C1 segment of cervical spinal cord (tissue), 14 donors: ENCODE data around the gene AGTRAP.
A peak's percentile ranks its signal among the peaks of the same experiment; 100 is the strongest.

Source experiments
- DNase-seq, 14 donors: peaks; one replicate each; lab custom pipeline; 2025; lab: John Stamatoyannopoulos, UW

AGTRAP gene

GRCh38 chr1:11706292-11706691 lies 29.6 kb upstream of the AGTRAP start:
- DNase-seq, result no peak

- DNase-seq, result peak in 4 of 14 donors; percentile 23 to 52 (median 33)
Measured at GRCh38 chr1:11707621-11708276, 28.2 kb upstream of the AGTRAP start.

DNA sequence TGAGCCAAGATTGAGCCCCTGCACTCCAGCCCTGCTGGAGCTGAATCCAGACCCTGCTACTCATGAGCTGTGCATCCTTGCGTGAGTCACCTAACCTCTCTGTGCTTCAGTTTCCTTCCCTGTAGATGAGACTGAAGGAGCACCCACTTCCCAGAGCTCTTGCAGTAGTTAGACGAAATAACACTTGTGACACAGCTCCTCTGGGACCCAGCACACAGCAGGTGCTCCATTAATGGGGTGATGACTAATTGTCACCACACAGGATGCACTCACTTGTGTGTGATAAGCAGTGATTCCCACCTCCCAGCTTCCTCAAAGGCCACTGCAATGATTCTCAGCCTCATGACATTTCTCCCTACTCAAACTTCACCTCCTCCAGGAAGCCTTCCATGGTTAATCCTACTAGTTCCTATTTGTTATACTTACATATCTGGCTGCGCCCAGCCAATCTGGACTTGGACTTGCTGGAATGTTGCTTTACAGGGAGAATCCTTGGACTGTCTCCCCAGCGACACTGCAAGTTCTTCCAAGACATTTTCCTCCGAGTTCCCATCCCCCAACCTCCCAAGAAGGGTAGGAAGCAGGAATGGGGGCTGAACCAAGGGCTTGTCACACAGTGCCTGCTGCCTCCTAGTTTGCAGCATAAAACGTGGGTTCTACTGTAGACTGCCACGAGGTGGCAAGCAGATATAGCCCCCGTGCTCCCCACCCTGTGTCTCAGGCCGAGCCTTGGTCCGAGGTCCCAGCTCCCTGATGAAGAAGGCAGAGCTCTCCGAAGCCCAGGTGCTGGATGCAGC lies 27.2 kb upstream of the AGTRAP start:
- no peak for DNase-seq

GRCh38 chr1:11711490-11711889 lies 24.4 kb upstream of the AGTRAP start:
- DNase-seq, result no peak

DNA sequence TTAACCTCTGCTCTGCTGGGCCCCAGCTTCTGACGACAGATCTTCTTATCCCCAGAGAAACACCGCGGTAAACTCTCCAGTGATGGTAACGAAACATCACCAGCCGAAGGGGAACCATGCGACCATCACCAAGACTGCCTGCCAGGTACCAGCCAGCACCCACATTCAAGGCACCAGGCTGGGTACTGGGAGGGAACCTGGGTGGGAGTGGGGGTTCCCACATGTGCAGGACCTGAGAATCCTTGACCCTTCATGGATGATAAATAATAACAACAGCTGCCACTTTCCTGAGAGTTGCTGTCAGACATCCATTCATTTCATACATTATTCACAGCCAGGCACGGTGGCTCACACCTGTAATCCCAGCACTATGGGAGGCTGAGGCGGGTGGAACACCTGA lies 23.7 kb upstream of the AGTRAP start:
- no peak for DNase-seq

DNA sequence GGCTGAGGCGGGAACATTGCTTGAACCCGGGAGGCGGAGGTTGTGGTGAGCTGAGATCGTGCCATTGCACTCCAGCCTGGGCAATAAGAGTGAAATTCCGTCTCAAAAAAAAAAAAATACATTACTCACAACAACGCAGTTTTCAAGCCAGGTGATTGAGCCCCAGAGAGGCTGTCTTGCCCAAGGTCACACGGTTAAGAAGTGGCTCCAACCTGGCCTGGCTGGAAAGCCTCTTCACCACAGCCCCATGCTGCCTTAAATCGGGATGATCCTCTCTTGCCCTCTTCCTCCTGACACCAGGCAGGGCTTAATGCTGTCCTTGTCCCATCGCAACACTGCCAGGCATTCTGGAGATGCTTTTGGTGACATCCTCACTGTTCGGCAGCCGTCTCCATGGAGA lies 22.8 kb upstream of the AGTRAP start:
- no peak for DNase-seq

DNA sequence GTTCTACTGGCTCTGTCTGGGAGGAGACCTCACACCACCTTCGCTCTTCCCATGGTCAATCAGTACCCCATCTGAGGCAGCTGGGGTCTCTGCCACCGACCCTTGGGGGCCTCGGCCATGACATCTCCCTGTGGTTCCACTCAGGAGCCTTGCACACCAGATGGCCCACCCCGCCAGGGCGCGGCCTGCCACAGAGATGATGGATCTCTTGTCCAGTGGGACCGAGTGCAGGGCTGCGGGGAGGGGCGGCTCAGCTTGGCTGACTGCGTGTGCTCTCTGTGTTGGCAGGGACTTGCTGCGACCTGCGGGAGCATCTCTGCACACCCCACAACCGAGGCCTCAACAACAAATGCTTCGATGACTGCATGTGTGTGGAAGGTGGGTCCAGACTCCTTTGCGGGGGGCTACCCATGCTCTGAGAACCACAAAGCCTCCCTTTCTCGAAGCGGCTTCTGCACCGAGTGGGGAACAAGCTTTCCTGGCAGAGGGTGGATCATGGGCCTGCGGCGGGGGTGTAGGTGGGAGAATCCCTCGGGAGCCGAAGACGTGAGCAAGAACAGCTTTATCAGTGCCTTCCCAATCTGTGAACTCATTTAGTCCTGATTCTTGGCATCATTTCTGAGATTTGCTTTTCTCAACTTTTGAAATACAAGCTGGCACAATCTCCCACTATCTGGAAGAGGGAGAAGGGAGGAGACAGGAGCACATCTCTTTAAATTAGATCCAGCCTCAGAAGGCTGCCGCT lies 20.9 kb upstream of the AGTRAP start:
- DNase-seq, result peak in 1 of 14 donors; percentile 51

- peak; percentile 14 to 85 (median 70) for DNase-seq
Measured at GRCh38 chr1:11719313-11720032, 16.5 kb upstream of the AGTRAP start.

- DNase-seq, result peak in 1 of 14 donors; percentile 44
Measured at GRCh38 chr1:11720033-11720376, 15.9 kb upstream of the AGTRAP start.

DNA sequence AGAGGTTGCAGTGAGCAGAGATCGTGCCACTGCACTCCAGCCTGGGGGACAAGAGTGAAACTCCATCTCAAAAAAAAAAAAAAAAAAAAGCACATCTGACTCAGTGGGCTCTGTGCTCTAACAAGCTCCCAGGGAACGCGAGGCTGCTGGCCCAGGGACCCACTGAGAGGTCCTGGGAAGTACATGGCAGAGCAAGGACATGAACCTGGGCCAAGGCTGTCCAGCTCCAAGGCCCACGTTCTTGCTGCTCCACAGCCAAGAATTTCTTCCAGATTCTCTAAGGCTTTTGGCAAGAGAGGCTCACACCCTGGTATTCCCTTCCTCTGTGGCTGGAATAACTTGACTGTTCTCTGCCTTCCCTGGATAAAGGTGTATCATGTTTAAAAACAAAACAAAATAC lies 15.4 kb upstream of the AGTRAP start:
- peak in 6 of 14 donors; percentile 11 to 49 (median 26) for DNase-seq

GRCh38 chr1:11721311-11721710 lies 14.6 kb upstream of the AGTRAP start:
- no peak for DNase-seq

- no peak for DNase-seq
Measured at GRCh38 chr1:11722538-11722937, 13.4 kb upstream of the AGTRAP start.

- DNase-seq, result no peak
Measured at GRCh38 chr1:11725616-11726015, 10.3 kb upstream of the AGTRAP start.

DNA sequence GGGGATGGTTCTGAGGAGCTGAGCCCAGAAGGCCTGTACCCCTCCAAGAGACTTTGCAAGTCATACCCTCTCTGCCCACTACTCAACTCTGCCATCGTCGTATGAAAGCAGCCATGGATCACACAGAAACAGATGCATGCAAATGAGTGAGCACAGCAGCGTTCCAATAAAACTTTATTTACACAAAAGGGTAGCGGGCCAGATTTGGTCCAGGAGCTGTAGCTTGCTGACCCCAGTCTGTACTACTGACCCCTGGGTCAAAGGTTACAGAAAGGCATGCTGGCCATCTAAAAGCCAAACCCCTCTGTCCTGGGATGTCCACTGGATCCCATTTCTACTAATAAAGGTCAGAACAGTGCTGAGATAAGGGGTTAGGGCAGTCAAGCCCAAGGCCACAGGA lies 8.8 kb upstream of the AGTRAP start:
- DNase-seq, result no peak

DNA sequence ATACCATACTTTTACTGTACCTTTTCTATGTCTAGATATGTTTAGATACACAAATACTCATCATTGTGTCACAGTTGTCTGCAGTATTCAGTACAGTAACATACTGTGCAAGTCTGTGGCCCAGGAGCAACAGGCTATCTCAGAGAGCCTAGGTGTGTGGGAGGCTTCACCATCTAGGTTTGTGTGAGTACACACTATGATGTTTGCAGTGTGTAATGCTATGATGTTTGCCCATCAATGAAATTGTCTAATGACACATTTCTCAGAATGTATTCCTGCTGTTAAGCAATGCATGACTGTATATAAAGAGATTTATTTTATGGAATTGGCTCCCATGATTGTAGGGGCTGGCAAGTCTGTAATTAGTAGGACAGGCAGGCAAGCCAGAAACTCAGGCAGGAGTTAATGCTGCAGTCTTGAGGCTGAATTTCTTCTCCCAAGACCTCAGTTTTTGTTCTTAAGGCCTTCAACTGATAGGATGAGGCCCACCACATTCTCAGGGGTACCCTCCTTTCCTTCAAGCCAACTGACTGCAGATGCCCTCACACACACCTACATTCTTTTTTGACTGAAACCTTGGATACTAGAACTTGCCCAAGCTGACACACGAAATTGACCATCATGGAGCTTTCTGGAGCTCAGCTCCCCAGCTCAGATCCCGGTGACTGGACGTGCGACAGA lies 7.7 kb upstream of the AGTRAP start:
- DNase-seq, result no peak

DNA sequence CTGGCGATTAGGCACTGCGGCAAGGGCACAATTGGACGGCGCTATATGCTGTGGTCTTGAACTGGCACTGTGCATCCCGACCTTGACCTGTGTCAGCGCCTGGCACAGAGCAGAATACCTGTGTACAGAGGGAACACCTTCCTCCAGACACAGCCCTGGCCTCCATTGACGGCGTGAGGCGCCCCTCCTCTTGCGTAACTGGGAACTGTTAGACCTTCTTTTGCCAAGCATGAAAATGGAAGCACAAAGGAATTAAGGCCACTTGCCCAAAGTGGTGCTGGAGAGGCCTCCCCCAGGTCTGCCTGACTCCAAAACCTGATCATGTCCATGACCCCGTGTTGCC lies 6.8 kb upstream of the AGTRAP start:
- no peak for DNase-seq

DNA sequence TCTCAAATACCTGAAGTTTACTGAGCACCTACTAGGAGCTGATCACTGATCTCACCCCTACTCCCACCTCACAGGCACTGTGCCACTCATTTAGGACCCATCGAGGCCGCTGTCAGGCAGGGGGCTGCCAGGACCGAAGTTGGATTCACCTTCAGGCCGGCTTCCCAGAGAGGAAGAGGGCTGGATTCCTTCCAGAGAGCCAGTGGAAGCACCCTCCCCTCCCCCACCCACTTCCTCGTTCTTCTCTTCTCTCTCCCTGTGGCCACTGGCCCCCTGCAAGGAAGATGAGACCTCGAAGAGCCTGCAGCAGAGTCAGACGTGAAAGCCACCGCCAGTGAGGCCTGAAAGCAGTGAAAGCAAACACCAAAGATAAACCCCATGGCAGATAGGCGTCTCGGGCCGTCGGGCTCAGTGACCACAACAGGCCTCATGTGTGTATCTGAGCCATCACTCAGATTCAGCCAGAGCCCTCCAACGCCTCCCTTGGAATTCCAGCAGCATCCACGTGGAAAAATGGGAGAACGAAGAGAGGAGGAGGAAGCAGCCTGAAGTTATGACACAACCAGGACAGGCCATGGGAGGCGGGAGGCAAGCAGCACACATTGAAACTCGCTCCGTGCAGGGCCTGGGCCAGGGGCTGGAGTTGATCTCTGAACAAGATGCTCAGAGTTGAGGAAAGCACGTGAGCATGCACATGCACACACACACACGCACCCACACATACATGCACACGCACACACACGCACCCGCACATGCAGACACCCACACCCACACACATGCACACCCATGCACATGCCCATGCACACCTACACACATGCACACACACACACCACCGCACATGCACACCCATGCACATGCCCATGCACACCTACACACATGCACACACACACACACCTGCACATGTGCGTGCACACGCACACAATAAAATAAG lies 6.2 kb upstream of the AGTRAP start:
- DNase-seq, result peak in 3 of 14 donors; percentile 11 to 30 (median 22)

DNA sequence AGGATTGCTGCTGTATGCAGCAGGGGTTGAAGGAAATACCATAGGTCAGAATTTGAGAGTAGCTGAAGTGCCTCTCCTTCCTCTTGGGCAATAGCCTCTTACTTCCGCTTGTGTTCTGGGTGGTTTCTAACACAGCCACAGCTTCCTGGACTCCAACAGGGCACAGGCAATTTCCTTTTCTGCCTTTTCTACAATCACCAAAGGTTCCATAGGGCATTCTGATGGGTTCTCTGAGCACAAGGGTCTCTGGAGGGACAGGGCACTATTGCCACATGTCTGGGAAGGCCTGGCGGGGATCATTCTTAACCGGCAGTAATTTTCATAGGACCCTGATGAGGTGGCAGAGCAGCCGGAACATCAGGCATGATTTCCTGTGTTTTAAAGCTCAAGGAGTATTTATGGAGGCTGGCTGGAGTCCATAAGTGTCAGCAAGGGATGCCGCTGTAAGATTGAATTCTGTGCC lies 5.5 kb upstream of the AGTRAP start:
- DNase-seq, result peak in 6 of 14 donors; percentile 8 to 31 (median 24)

DNA sequence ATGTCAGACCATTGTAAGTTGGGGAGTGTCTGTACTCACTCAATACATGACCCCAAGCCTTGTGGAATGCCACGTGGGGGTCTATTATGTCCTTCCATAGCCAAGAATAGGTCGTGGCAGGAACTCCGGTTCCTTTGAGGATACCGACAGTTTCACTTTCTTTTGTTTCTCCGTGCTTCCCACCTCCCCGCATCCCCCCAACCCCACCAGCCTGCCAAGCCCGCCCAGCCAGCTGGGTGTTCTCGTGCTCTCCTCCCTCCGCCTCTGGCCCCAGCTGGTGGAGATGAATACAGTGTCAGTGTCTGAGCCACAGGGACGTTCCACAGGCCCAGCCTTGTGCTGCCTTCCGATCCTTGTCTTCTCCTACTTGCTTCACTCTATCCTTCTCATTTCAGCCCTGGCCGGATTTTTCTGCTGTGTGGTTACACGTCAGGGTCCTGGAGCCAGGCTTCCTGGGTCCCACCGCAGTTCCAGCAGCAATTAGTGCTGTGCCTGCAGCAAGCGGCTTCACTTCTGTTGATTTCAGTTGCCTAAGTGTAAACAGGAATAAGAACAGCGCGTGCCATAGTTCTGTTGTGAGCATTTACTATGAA lies 4.1 kb upstream of the AGTRAP start:
- DNase-seq, result peak in 12 of 14 donors; percentile 23 to 88 (median 78)

DNA sequence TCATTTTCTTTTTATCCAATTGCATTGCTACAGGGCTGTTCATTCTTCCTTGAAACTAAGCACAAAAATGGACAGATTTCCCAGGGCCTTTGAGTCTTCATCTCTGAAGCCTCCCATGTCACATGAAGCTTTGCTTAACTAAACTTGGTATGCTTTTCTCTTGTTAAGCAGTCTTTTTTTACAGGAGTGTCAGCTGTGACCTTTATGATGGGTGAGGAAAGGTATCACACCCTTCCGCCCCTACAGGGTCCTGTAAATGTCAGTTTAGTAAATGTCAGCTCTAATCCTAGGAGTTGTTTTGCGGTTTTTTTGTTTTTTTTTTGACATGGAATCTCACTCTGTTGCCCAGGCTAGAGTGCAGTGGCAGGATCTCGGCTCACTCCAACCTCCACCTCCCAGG lies 2.6 kb upstream of the AGTRAP start:
- no peak for DNase-seq
